Nephron progenitor cell (in vitro differentiated cells): ENCODE results near the gene CAMP.

ENCODE experiments used
- DNase-seq: peaks from one replicate; pipeline ENCODE4 v3.0.0; 2021
- H3K27ac Mint-ChIP-seq: 2 replicates; pipeline ENCODE4 v1.8.0; 2021; ENCODE audit warnings: mild to moderate bottlenecking, moderate library complexity, mixed read lengths
- H3K27me3 Mint-ChIP-seq: 2 replicates; pipeline ENCODE4 v1.8.0; 2021; ENCODE audit warnings: mild to moderate bottlenecking, low read depth, mixed read lengths; ENCODE audit not compliant: poor library complexity
- H3K36me3 Mint-ChIP-seq: 2 replicates; pipeline ENCODE4 v1.8.0; 2021; ENCODE audit warnings: low read depth, mixed read lengths
- H3K4me1 Mint-ChIP-seq: 2 replicates; pipeline ENCODE4 v1.8.0; 2021; ENCODE audit warnings: mixed read lengths
- H3K4me3 Mint-ChIP-seq: 2 replicates; pipeline ENCODE4 v1.8.0; 2021; ENCODE audit warnings: mild to moderate bottlenecking, moderate library complexity, mixed read lengths
- H3K9me3 Mint-ChIP-seq: 2 replicates; pipeline ENCODE4 v1.8.0; 2021; ENCODE audit warnings: mild to moderate bottlenecking, moderate library complexity, mixed read lengths
- CTCF ChIP-seq: fragments of 200-600 bp; sonication (generic); IDR thresholded peaks from 2 replicates; pipeline ENCODE4 v1.5.0; 2021; ENCODE audit warnings: antibody characterized with exemption

The CAMP gene

GRCh38 chr3:48247401-48247811 is 24.1 kb downstream of the CAMP start:
- Mint-ChIP-seq H3K4me1 (no peaks in the 10 kb centered on the region), H3K27ac (peak overlapping the region; percentile 70)

DNA sequence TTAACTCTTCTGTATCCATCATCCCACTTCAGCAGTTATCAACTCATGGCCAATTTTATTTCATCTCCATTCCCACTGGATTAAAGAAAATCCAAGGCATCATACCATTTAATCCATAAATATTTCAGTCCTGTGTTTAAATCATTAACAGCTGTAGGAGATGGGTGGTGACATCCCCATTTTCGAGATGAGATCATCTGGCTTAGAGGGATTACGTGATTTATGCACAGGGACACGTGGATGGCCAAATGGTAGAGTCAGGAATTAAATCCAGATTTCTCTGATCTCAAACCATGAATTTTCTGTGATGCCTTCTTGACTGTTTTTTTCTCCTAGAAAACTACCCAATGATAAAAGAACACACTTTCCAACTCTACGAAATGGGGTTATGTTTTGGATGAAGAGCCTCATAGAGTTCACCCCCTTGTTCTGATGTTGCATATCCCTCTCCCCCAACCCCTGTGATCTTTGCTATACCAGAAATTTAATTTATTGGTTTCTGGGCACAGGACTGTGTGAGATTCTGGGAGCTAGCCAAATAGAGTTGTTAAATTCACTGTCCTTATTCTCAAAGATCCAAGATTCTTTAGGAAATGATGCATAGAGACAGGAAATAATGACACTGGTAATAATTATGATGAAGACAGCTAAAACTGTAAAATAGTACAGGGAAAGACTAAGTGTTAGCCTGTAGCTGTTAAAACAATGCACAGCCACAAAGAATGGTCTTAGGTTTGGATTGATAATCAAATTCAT is 25.0 kb downstream of the CAMP start:
- peak overlapping the region; percentile 33 for H3K27ac Mint-ChIP-seq
- no peaks in the 10 kb centered on the region for H3K27me3 Mint-ChIP-seq
- peaks cover 71% of the 10 kb centered on the region for H3K36me3 Mint-ChIP-seq
- H3K4me3 Mint-ChIP-seq: no peak overlapping the region
- H3K4me1 Mint-ChIP-seq: no peaks in the 10 kb centered on the region
- TF ChIP-seq CTCF: no peak
- no peak for DNase-seq
- H3K9me3 Mint-ChIP-seq: no peaks in the 10 kb centered on the region

More at GRCh38 chr3:48247401-48247811, 24.1 kb downstream of the CAMP start:
- H3K9me3 Mint-ChIP-seq: no peaks in the 10 kb centered on the region
- no peaks in the 10 kb centered on the region for H3K27me3 Mint-ChIP-seq
- TF ChIP-seq CTCF: no peak
- no peak for DNase-seq
- no peak overlapping the region for H3K4me3 Mint-ChIP-seq
- peaks cover 62% of the 10 kb centered on the region for H3K36me3 Mint-ChIP-seq

- Mint-ChIP-seq H3K9me3 (peaks cover 13% of the 10 kb centered on the region), H3K4me1 (no peaks in the 10 kb centered on the region), H3K4me3 (no peak overlapping the region), H3K36me3 (peaks cover 93% of the 10 kb centered on the region), H3K27ac (no peak overlapping the region), H3K27me3 (peaks cover 2% of the 10 kb centered on the region)
- DNase-seq: no peak
- no peak for TF ChIP-seq CTCF
These were observed 33.3 kb downstream of the CAMP start for GRCh38 chr3:48256557-48256956.

GRCh38 chr3:48258530-48258929 is 35.2 kb downstream of the CAMP start:
- peaks cover 88% of the 10 kb centered on the region for H3K36me3 Mint-ChIP-seq
- peaks cover 13% of the 10 kb centered on the region for H3K9me3 Mint-ChIP-seq
- no peak overlapping the region for H3K27ac Mint-ChIP-seq
- no peak for TF ChIP-seq CTCF
- peaks cover 2% of the 10 kb centered on the region for H3K27me3 Mint-ChIP-seq
- H3K4me1 Mint-ChIP-seq: no peaks in the 10 kb centered on the region
- DNase-seq: no peak
- no peak overlapping the region for H3K4me3 Mint-ChIP-seq

- peak overlapping the region; percentile 91 for H3K27ac Mint-ChIP-seq
- peaks cover 31% of the 10 kb centered on the region for H3K4me1 Mint-ChIP-seq
- TF ChIP-seq CTCF: no peak
- no peak overlapping the region for H3K4me3 Mint-ChIP-seq
- H3K27me3 Mint-ChIP-seq: no peaks in the 10 kb centered on the region
- H3K9me3 Mint-ChIP-seq: peaks cover 20% of the 10 kb centered on the region
- no peak for DNase-seq
- peaks cover 72% of the 10 kb centered on the region for H3K36me3 Mint-ChIP-seq
These were observed 44.5 kb downstream of the CAMP start for GRCh38 chr3:48267782-48268181.

DNA sequence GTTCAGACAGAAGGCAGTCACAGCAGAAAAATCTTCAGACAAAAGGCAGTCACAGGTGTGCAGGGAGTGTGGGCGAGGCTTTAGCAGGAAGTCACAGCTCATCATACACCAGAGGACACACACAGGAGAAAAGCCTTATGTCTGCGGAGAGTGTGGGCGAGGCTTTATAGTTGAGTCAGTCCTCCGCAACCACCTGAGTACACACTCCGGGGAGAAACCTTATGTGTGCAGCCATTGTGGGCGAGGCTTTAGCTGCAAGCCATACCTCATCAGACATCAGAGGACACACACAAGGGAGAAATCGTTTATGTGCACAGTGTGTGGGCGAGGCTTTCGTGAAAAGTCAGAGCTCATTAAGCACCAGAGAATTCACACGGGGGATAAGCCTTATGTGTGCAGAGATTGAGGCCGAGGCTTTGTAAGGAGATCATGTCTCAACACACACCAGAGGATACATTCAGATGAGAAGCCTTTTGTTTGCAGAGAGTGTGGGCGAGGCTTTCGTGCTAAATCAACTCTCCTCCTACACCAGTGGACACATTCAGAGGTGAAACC is 45.2 kb downstream of the CAMP start:
- DNase-seq: no peak
- Mint-ChIP-seq H3K36me3 (peaks cover 77% of the 10 kb centered on the region), H3K27me3 (peaks cover 1% of the 10 kb centered on the region), H3K27ac (peak overlapping the region; percentile 91), H3K4me1 (peaks cover 31% of the 10 kb centered on the region), H3K4me3 (peak overlapping the region; percentile 19), H3K9me3 (peaks cover 23% of the 10 kb centered on the region)
- TF ChIP-seq CTCF: no peak
